HG03565 (cell line): ENCODE measurements around the gene RCAN3.
"Not testable (repeated sequence)": the region's sequence is repeated elsewhere in the genome, so short reads cannot be mapped to it uniquely, and the experiment has no call there.

ENCODE experiments used
- ATAC-seq: cut with Tn5 transposase; IDR thresholded peaks from one replicate; pipeline ENCODE4 v1.9.1; 2021; ENCODE audit warnings: mild to moderate bottlenecking, moderate library complexity; ENCODE audit not compliant: unreplicated experiment

Gene RCAN3

GRCh38 chr1:24484199-24484598, 18.4 kb upstream of the RCAN3 start:
- no peak for ATAC-seq

GRCh38 chr1:24486331-24487065, 16.1 kb upstream of the RCAN3 start:
- ATAC-seq = no peak

GRCh38 chr1:24487455-24487854, 15.2 kb upstream of the RCAN3 start:
- no peak for ATAC-seq

- not testable (repeated sequence) for ATAC-seq
Measured at GRCh38 chr1:24488159-24488558, 14.5 kb upstream of the RCAN3 start.

- no peak for ATAC-seq
Measured at GRCh38 chr1:24489674-24490073, 13.0 kb upstream of the RCAN3 start.

- no peak for ATAC-seq
Measured at GRCh38 chr1:24490101-24490781, 12.4 kb upstream of the RCAN3 start.

GRCh38 chr1:24491577-24492360, 10.9 kb upstream of the RCAN3 start:
- no peak for ATAC-seq

- not testable (repeated sequence) for ATAC-seq
Measured at GRCh38 chr1:24492935-24493334, 9.7 kb upstream of the RCAN3 start.

- ATAC-seq = no peak
Measured at GRCh38 chr1:24493785-24494184, 8.9 kb upstream of the RCAN3 start.

GRCh38 chr1:24498589-24498988, 4.0 kb upstream of the RCAN3 start:
- ATAC-seq = no peak

- ATAC-seq = no peak
Measured at GRCh38 chr1:24500448-24501048, 2.1 kb upstream of the RCAN3 start.

GRCh38 chr1:24501371-24502064, 1.1 kb upstream of the RCAN3 start:
- ATAC-seq = no peak

GRCh38 chr1:24502065-24502708, 449 bp upstream of the RCAN3 start:
- ATAC-seq = no peak

GRCh38 chr1:24503059-24503751, 569 bp downstream of the RCAN3 start:
- ATAC-seq = no peak

GRCh38 chr1:24503870-24504523, 1.4 kb downstream of the RCAN3 start:
- ATAC-seq = no peak

GRCh38 chr1:24504560-24504959, 1.9 kb downstream of the RCAN3 start:
- no peak for ATAC-seq

GRCh38 chr1:24505816-24506215, 3.2 kb downstream of the RCAN3 start:
- no peak for ATAC-seq

GRCh38 chr1:24506691-24507381, 4.2 kb downstream of the RCAN3 start:
- ATAC-seq = no peak

- no peak for ATAC-seq
Measured at GRCh38 chr1:24507405-24507804, 4.8 kb downstream of the RCAN3 start.
